Naive B cell (primary cell): ENCODE data around the gene BRINP3. TPM values are rescaled to one million over a fixed set of nuclear protein-coding genes. Genes with fewer than 3 reads are reported as not detected.

ENCODE experiments used
- ATAC-seq, 2 donors: fragments of 150-1000 bp; cut with Tn5 transposase; 2 replicates each; pipeline ENCODE4 v1.10.0; 2021; ENCODE audit warnings: low read depth in 2 of 2, mild to moderate bottlenecking in 2 of 2, moderate library complexity in 2 of 2
- DNase-seq: peaks from one replicate; pipeline ENCODE4 v3.0.0; 2022
- H3K27ac Mint-ChIP-seq, 6 donors: one replicate each; pipeline ENCODE4 v1.8.0; 2020 to 2022; ENCODE audit warnings: mild to moderate bottlenecking in 6 of 6, mixed read lengths in 6 of 6, moderate library complexity in 5 of 6, inconsistent platforms in 2 of 6
- H3K27me3 Mint-ChIP-seq, 3 donors: one replicate each; pipeline ENCODE4 v1.8.0; 2021 to 2022; ENCODE audit warnings: mixed read lengths in 3 of 3, mild to moderate bottlenecking in 1 of 3
- H3K36me3 Mint-ChIP-seq, 2 donors: one replicate each; pipeline ENCODE4 v1.8.0; 2020 to 2022; ENCODE audit warnings: mixed read lengths in 2 of 2, inconsistent platforms in 1 of 2, mild to moderate bottlenecking in 1 of 2
- H3K4me1 Mint-ChIP-seq, 3 donors: one replicate each; pipeline ENCODE4 v1.8.0; 2020 to 2022; ENCODE audit warnings: mixed read lengths in 3 of 3, inconsistent platforms in 1 of 3, mild to moderate bottlenecking in 1 of 3, moderate library complexity in 1 of 3
- H3K4me3 Mint-ChIP-seq, 8 donors: one replicate each; pipeline ENCODE4 v1.8.0; 2020 to 2022; ENCODE audit warnings: mild to moderate bottlenecking in 8 of 8, mixed read lengths in 8 of 8, moderate library complexity in 8 of 8, inconsistent platforms in 2 of 8
- H3K9me3 Mint-ChIP-seq, 7 donors: one replicate each; pipeline ENCODE4 v1.8.0; 2020 to 2022; ENCODE audit warnings: mixed read lengths in 7 of 7, mild to moderate bottlenecking in 5 of 7, inconsistent platforms in 2 of 7, moderate library complexity in 1 of 7
- polyA plus RNA-seq, 6 donors: library from polyadenylated mRNA; unstranded; fragments of 300-500 nt; fragmentation: Illumina TruSeq; gene quantifications; one replicate each; pipeline ENCODE4 v1.2.3, GENCODE V29; 2021; ENCODE audit warnings: low read depth in 6 of 6

The BRINP3 gene
- polyA plus RNA-seq, 6 donors from 2014 or later: not detected

GRCh38 chr1:190338829-190339228 lies 138.8 kb downstream of the BRINP3 start:
- Mint-ChIP-seq H3K9me3 (peaks cover 0 to 5% (median 0%) of the 10 kb centered on the region in 7 donors), H3K36me3 (no peaks in the 10 kb centered on the region), H3K27me3 (no peaks in the 10 kb centered on the region), H3K4me1 (no peaks in the 10 kb centered on the region), H3K4me3 (no peak overlapping the region), H3K27ac (no peak overlapping the region)
- no peak for ATAC-seq
- DNase-seq: no peak

GRCh38 chr1:190328871-190329270 lies 148.8 kb downstream of the BRINP3 start:
- Mint-ChIP-seq H3K27ac (no peak overlapping the region), H3K27me3 (no peaks in the 10 kb centered on the region), H3K36me3 (no peaks in the 10 kb centered on the region), H3K4me3 (no peak overlapping the region), H3K9me3 (peaks cover 0 to 6% (median 0%) of the 10 kb centered on the region in 7 donors), H3K4me1 (no peaks in the 10 kb centered on the region)
- DNase-seq: no peak
- ATAC-seq: no peak

DNA sequence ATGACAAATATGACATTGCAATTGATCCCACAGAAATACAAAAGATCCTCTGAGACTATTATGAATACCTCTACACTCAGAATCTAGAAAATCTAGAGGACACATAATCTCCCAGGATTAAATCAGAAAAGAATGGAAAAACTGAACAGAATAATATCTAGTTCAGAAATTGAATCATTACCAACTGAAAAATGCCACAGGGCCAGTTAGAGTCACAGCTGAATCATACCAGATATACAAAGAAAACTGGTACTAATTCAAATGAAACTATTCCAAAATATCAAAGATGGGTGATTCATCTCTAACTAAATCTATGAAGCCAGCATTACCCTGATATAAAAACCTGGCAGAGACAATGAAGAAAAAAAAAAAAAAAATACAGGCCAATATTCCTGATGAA lies 149.3 kb downstream of the BRINP3 start:
- Mint-ChIP-seq H3K36me3 (no peaks in the 10 kb centered on the region), H3K4me3 (no peak overlapping the region), H3K27ac (no peak overlapping the region), H3K9me3 (peaks cover 0 to 6% (median 0%) of the 10 kb centered on the region in 7 donors), H3K27me3 (no peaks in the 10 kb centered on the region), H3K4me1 (no peaks in the 10 kb centered on the region)
- DNase-seq (no peak), ATAC-seq (no peak)

- Mint-ChIP-seq H3K9me3 (peaks cover 0 to 6% (median 0%) of the 10 kb centered on the region in 7 donors), H3K4me3 (no peak overlapping the region), H3K27me3 (no peaks in the 10 kb centered on the region), H3K4me1 (no peaks in the 10 kb centered on the region), H3K36me3 (no peaks in the 10 kb centered on the region), H3K27ac (no peak overlapping the region)
- DNase-seq: no peak
- no peak for ATAC-seq
Measured at GRCh38 chr1:190327271-190327670, 150.4 kb downstream of the BRINP3 start.

DNA sequence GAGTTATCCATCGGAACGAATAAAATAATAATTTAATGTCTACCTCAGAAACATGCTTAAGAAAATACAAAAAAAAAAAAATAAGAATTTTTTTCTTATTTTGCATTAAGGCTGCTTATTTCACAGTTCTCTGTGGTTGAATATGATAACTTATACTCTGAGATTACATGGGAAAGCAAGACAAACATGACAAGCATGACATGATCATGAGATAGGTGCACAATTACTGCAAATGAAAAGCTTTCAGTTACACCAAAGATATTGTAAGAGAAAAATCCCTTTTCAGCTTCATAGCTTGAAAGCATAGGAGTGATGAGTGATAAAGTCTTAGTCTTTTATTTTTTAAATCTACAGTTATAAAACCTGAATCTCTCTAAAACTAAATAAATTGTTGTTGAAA lies 154.1 kb downstream of the BRINP3 start:
- no peaks in the 10 kb centered on the region for H3K27me3 Mint-ChIP-seq
- H3K27ac Mint-ChIP-seq: no peak overlapping the region
- no peaks in the 10 kb centered on the region for H3K4me1 Mint-ChIP-seq
- no peak overlapping the region for H3K4me3 Mint-ChIP-seq
- H3K36me3 Mint-ChIP-seq: no peaks in the 10 kb centered on the region
- no peak for ATAC-seq
- DNase-seq: no peak
- H3K9me3 Mint-ChIP-seq: peaks cover 0 to 6% (median 0%) of the 10 kb centered on the region in 7 donors

DNA sequence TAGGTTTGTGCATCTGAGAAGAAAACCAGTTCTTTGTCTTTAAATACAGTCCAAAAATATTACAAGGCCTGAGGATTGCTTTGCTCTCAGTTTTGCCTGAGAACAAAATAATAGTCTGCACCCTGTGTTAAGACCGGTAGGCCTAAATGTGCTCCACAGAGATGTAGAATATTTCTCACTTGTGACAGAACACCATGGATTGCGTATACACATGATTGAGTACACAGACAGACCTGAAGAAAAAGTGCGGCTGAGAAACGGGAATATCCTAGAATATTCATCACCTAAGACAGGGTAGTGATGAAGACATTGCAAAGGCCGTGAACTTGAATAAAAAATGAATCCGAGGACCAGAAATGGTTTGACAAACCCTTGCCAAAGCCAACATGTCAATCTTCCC lies 155.4 kb downstream of the BRINP3 start:
- no peak overlapping the region for H3K27ac Mint-ChIP-seq
- ATAC-seq (no peak), DNase-seq (no peak)
- no peaks in the 10 kb centered on the region for H3K27me3 Mint-ChIP-seq
- no peaks in the 10 kb centered on the region for H3K36me3 Mint-ChIP-seq
- H3K9me3 Mint-ChIP-seq: peaks cover 0 to 6% (median under 1%) of the 10 kb centered on the region in 7 donors
- H3K4me1 Mint-ChIP-seq: no peaks in the 10 kb centered on the region
- H3K4me3 Mint-ChIP-seq: no peak overlapping the region

- Mint-ChIP-seq H3K27ac (no peak overlapping the region), H3K4me3 (no peak overlapping the region), H3K4me1 (no peaks in the 10 kb centered on the region), H3K36me3 (no peaks in the 10 kb centered on the region), H3K9me3 (peaks cover 0 to 3% (median 0%) of the 10 kb centered on the region in 7 donors), H3K27me3 (no peaks in the 10 kb centered on the region)
- DNase-seq (no peak), ATAC-seq (no peak)
Measured at GRCh38 chr1:190320952-190321351, 156.7 kb downstream of the BRINP3 start.

GRCh38 chr1:190312763-190313162 lies 164.9 kb downstream of the BRINP3 start:
- Mint-ChIP-seq H3K27ac (no peak overlapping the region), H3K36me3 (no peaks in the 10 kb centered on the region)
- no peak for ATAC-seq

GRCh38 chr1:190303501-190303900 lies 174.2 kb downstream of the BRINP3 start:
- no peak for ATAC-seq
- no peaks in the 10 kb centered on the region for H3K36me3 Mint-ChIP-seq

More at GRCh38 chr1:190312763-190313162, 164.9 kb downstream of the BRINP3 start:
- Mint-ChIP-seq H3K9me3 (peaks cover 0 to 3% (median 0%) of the 10 kb centered on the region in 7 donors), H3K4me1 (no peaks in the 10 kb centered on the region), H3K4me3 (no peak overlapping the region), H3K27me3 (no peaks in the 10 kb centered on the region)
- DNase-seq: no peak

DNA sequence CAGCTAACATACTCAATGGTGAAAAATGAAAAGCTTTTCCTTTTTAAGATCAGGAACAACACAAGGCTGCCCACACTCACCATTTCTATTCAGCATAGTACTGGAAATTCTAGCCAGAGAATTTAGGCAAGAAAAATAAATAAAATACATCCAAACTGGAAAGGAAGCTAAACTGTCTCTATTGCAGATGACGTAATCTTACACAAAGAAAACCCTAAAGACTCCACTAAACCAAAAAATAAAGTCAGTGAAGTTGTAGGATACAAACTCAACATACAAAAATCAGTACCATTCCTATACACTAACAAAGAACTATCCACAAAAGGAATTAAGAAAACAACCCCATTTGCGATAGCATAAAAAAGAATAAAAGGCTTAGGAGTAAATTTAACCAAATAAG lies 181.2 kb downstream of the BRINP3 start:
- H3K36me3 Mint-ChIP-seq: no peaks in the 10 kb centered on the region
- ATAC-seq: no peak
- H3K27me3 Mint-ChIP-seq: no peaks in the 10 kb centered on the region

More at GRCh38 chr1:190303501-190303900, 174.2 kb downstream of the BRINP3 start:
- Mint-ChIP-seq H3K27ac (no peak overlapping the region), H3K27me3 (no peaks in the 10 kb centered on the region), H3K4me1 (no peaks in the 10 kb centered on the region), H3K4me3 (no peak overlapping the region), H3K9me3 (peaks cover 0 to 5% (median under 1%) of the 10 kb centered on the region in 7 donors)
- DNase-seq: no peak

DNA sequence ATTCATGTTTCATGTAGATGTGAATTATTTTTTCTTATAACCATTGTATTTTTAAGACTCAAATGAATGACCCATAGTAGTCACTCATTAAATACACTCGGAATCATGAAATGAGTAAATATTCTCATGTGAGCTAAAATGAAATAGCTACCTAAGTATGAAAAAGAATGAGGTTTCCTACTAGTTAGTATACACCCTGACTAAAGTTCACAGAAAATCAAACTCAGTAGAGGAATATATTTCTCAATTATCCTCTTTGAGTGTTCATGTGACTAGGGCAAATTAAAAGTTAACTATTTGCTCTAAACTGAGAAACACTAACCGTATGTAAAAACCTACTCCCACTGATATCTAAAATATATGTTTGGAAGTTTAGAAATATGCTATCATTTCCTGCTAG lies 187.8 kb downstream of the BRINP3 start:
- ATAC-seq: no peak
- no peak overlapping the region for H3K27ac Mint-ChIP-seq
- peaks cover 0 to 4% (median 0%) of the 10 kb centered on the region in 7 donors for H3K9me3 Mint-ChIP-seq
- H3K27me3 Mint-ChIP-seq: no peaks in the 10 kb centered on the region
- no peak overlapping the region for H3K4me3 Mint-ChIP-seq
- H3K36me3 Mint-ChIP-seq: no peaks in the 10 kb centered on the region
- H3K4me1 Mint-ChIP-seq: no peaks in the 10 kb centered on the region
- DNase-seq: no peak

More for the DNA sequence above, 181.2 kb downstream of the BRINP3 start:
- H3K4me1 Mint-ChIP-seq: no peaks in the 10 kb centered on the region
- no peak overlapping the region for H3K27ac Mint-ChIP-seq
- H3K4me3 Mint-ChIP-seq: no peak overlapping the region
- DNase-seq: no peak
- H3K9me3 Mint-ChIP-seq: peaks cover 0 to 10% (median 2%) of the 10 kb centered on the region in 7 donors

GRCh38 chr1:190286111-190286510 lies 191.6 kb downstream of the BRINP3 start:
- no peaks in the 10 kb centered on the region for H3K27me3 Mint-ChIP-seq
- H3K36me3 Mint-ChIP-seq: no peaks in the 10 kb centered on the region
- H3K4me3 Mint-ChIP-seq: no peak overlapping the region
- ATAC-seq (no peak), DNase-seq (no peak)
- H3K9me3 Mint-ChIP-seq: peaks cover 0 to 4% (median 1%) of the 10 kb centered on the region in 7 donors
- H3K4me1 Mint-ChIP-seq: no peaks in the 10 kb centered on the region
- H3K27ac Mint-ChIP-seq: no peak overlapping the region

DNA sequence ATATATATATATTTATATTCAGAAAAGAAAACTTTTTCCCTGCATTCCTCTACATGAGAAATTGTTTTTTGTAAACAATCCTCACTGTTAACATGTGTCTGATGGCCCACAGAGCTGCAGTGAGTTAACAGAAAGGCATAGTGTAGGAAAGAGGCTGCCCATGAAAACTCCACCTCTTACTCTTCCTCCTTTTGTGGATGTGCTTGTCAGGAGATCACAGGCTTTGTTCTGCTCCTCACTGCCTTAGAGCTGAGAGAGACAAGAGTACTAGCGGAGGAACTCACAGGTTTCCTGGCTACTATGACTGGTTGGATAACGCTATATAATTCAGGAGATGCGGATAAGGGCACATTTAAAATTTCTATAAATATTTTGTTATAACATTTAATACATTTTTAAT lies 200.6 kb downstream of the BRINP3 start:
- no peak for DNase-seq
- no peak for ATAC-seq
- peak overlapping the region in 1 of 8 donors; percentile 70 for H3K4me3 Mint-ChIP-seq
- H3K27ac Mint-ChIP-seq: no peak overlapping the region
- no peaks in the 10 kb centered on the region for H3K36me3 Mint-ChIP-seq
- peaks cover 0 to 3% (median 0%) of the 10 kb centered on the region in 7 donors for H3K9me3 Mint-ChIP-seq
- H3K4me1 Mint-ChIP-seq: no peaks in the 10 kb centered on the region
- H3K27me3 Mint-ChIP-seq: no peaks in the 10 kb centered on the region

- no peak overlapping the region for H3K27ac Mint-ChIP-seq
- H3K27me3 Mint-ChIP-seq: no peaks in the 10 kb centered on the region
- no peak for DNase-seq
- H3K36me3 Mint-ChIP-seq: no peaks in the 10 kb centered on the region
- peaks cover 0 to 2% (median 0%) of the 10 kb centered on the region in 7 donors for H3K9me3 Mint-ChIP-seq
- H3K4me1 Mint-ChIP-seq: no peaks in the 10 kb centered on the region
- no peak overlapping the region for H3K4me3 Mint-ChIP-seq
- no peak for ATAC-seq
Measured at GRCh38 chr1:190274721-190275120, 202.9 kb downstream of the BRINP3 start.

GRCh38 chr1:190273161-190273560 lies 204.5 kb downstream of the BRINP3 start:
- ATAC-seq: no peak

More at GRCh38 chr1:190273161-190273560, 204.5 kb downstream of the BRINP3 start:
- no peaks in the 10 kb centered on the region for H3K27me3 Mint-ChIP-seq
- no peak overlapping the region for H3K27ac Mint-ChIP-seq
- H3K4me3 Mint-ChIP-seq: no peak overlapping the region
- H3K36me3 Mint-ChIP-seq: no peaks in the 10 kb centered on the region
- H3K9me3 Mint-ChIP-seq: peaks cover 0 to 5% (median 0%) of the 10 kb centered on the region in 7 donors
- no peaks in the 10 kb centered on the region for H3K4me1 Mint-ChIP-seq
- DNase-seq: no peak
